NCI-H2107 treated with DMSO at 0.1 percent for 48 hours (cell line): ENCODE results near the gene NLRP4.

Source experiments
- DNase-seq: peaks from one replicate; lab custom pipeline; 2025; ENCODE audit not compliant: unreplicated experiment; lab: John Stamatoyannopoulos, UW

Gene NLRP4

GRCh38 chr19:55836340-55836739 lies at the start of gene NLRP4:
TSS of gene NLRP4 (plus strand) at chr19:55836540. CDS start at chr19:55852081, 15,541 bp downstream.
- DNase-seq, result no peak

- no peak for DNase-seq
These were observed 41.3 kb upstream of the NLRP4 start for GRCh38 chr19:55795021-55795420.

- DNase-seq, result no peak
These were observed 34.9 kb upstream of the NLRP4 start for GRCh38 chr19:55801416-55801815.

GRCh38 chr19:55802281-55802680 lies 34.1 kb upstream of the NLRP4 start:
- DNase-seq, result no peak

- DNase-seq, result peak; percentile 58
These were observed 26.8 kb upstream of the NLRP4 start for GRCh38 chr19:55809381-55810058.

- DNase-seq, result no peak
These were observed 25.0 kb upstream of the NLRP4 start for GRCh38 chr19:55811340-55811739.

GRCh38 chr19:55812449-55812848 lies 23.9 kb upstream of the NLRP4 start:
- no peak for DNase-seq

- no peak for DNase-seq
These were observed 22.4 kb upstream of the NLRP4 start for GRCh38 chr19:55813906-55814305.

GRCh38 chr19:55820037-55820436 lies 16.3 kb upstream of the NLRP4 start:
- DNase-seq, result no peak

GRCh38 chr19:55830656-55831055 lies 5.7 kb upstream of the NLRP4 start:
- no peak for DNase-seq

GRCh38 chr19:55831846-55832245 lies 4.5 kb upstream of the NLRP4 start, which contains the start of gene NLRP11:
TSS of gene NLRP11 (minus strand) at chr19:55831999. CDS start at chr19:55818174, 13,825 bp downstream.
- DNase-seq, result no peak

GRCh38 chr19:55832676-55833075 lies 3.7 kb upstream of the NLRP4 start:
- no peak for DNase-seq

- DNase-seq, result no peak
These were observed 1.9 kb downstream of the NLRP4 start for GRCh38 chr19:55838251-55838650.

- no peak for DNase-seq
These were observed 2.6 kb downstream of the NLRP4 start for GRCh38 chr19:55838906-55839305.

GRCh38 chr19:55855160-55855559 lies 18.8 kb downstream of the NLRP4 start:
- DNase-seq, result no peak

- no peak for DNase-seq
These were observed 20.8 kb downstream of the NLRP4 start for GRCh38 chr19:55857149-55857548.

- no peak for DNase-seq
These were observed 21.6 kb downstream of the NLRP4 start for GRCh38 chr19:55857974-55858373.

GRCh38 chr19:55858401-55858800 lies 22.1 kb downstream of the NLRP4 start:
- no peak for DNase-seq

GRCh38 chr19:55858969-55859368 lies 22.6 kb downstream of the NLRP4 start:
- no peak for DNase-seq

- no peak for DNase-seq
These were observed 30.2 kb downstream of the NLRP4 start for GRCh38 chr19:55866521-55866920.

- DNase-seq, result no peak
These were observed 30.8 kb downstream of the NLRP4 start for GRCh38 chr19:55867101-55867500.

- no peak for DNase-seq
These were observed 34.4 kb downstream of the NLRP4 start for GRCh38 chr19:55870736-55871135.

GRCh38 chr19:55877211-55877610 lies 40.9 kb downstream of the NLRP4 start:
- DNase-seq, result no peak
